ENCODE measurements around the gene TAF11L13. TPM values are rescaled to one million over a fixed set of nuclear protein-coding genes. Genes with fewer than 3 reads are reported as not detected.

The TAF11L13 gene

Small RNA genes lying within 50 kb of the gene (small RNA-seq; reads per million reads assigned to genes)
- gene AC233724.1 = not detected
- gene AC233724.12 = not detected
- gene AC233724.2 = not detected
- not detected for gene AC233724.3
- gene AC233724.4 = not detected
- not detected for gene AC233724.6
- not detected for gene AC233724.7

All from skeletal muscle satellite cell (primary cell).